Stomach (tissue), 4 donors: ENCODE results near the gene THBS1.

Experiments used
- CTCF ChIP-seq, 7 experiments: fragments of 450-650 bp in 4 of 7; fragments of 200-600 bp in 3 of 7; sonication (generic) in 3 of 7; IDR thresholded peaks; one replicate each; pipeline ENCODE4 v1.5.1; 2016 to 2019; ENCODE audit warnings: antibody characterized with exemption in 7 of 7, control low read depth in 2 of 7, mild to moderate bottlenecking in 1 of 7
- EP300 ChIP-seq: sonication (generic); formaldehyde crosslinking; IDR thresholded peaks from one replicate; pipeline ENCODE4 v1.6.1; 2017; ENCODE audit warnings: antibody characterized with exemption
- POLR2A ChIP-seq, 4 donors: fragments of 450-650 bp; IDR thresholded peaks; one replicate each; pipeline ENCODE4 v1.6.1; 2016; ENCODE audit warnings: antibody characterized with exemption in 4 of 4, control low read depth in 2 of 4, mild to moderate bottlenecking in 1 of 4, moderate library complexity in 1 of 4
- POLR2AphosphoS5 ChIP-seq, 3 donors: sonication (generic); formaldehyde crosslinking; IDR thresholded peaks; one replicate each; pipeline ENCODE4 v1.6.1; 2016; ENCODE audit warnings: antibody characterized with exemption in 3 of 3

DNA sequence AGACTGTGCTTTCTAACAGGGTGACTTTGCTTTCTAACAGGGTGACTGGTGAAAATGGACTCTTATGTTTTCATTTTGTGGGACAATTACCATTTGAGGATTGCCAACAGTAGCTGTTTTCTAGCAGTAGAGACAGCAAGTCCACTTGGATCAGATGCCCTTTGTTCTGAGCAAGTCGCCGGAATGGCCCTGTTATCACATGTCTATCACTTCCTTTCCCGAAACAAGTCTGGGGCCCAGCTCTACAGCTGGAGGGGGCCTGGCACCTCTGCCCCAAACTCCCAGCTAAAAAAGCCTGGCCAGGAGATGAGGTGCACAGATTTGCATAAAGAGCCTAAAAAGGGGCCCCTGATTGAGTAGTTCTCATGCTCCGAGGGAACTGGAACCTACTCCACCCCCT lies 44.6 kb downstream of the THBS1 start:
- no peak for TF ChIP-seq POLR2AphosphoS5 (IDR thresholded peaks at IDR 0.05)
- no peak for TF ChIP-seq EP300
- TF ChIP-seq CTCF (IDR thresholded peaks at IDR 0.05), result no peak
- no peak for TF ChIP-seq POLR2A (IDR thresholded peaks at IDR 0.05)
